NCI-H2029 (cell line): ENCODE results near the gene PRR35.

Experiments used
- DNase-seq: peaks from one replicate; lab custom pipeline; 2025; lab: John Stamatoyannopoulos, UW

The PRR35 gene

DNA sequence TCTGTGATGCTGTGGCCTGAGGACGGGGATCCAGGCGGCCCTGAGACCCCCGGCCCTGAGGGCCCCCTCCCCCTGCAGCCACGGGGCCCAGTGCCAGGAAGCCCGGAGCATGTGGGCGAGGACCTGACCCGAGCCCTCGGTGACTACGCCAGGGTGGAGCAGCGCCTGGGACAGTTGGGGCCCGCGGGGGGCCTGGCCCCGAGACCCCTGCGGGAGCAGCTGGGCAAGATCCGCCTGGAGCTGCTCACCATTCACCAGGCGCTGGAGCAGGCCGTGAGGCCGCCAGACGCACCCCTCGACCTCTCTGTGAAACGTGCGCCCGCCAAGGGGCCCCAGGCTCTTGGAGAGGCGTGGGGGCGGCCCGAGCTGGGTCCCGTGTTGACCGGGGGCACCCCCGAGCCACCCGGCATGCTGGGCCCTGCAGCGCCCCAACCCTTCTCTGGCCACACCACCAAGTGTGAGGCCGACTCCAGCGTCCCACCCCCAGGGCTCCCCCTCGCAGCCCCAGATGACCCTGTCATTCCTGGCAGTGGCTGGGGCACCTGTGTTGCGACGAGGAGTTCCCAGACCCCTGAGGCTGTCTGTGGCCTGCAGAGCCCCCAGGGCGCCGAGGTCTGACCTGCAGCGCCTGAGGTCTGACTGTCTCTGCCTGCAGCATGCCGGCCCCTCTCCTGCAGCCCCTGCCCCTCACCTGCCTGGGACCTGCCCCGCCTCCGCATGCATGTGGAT is 4.7 kb downstream of the PRR35 start:
- no peak for DNase-seq

DNA sequence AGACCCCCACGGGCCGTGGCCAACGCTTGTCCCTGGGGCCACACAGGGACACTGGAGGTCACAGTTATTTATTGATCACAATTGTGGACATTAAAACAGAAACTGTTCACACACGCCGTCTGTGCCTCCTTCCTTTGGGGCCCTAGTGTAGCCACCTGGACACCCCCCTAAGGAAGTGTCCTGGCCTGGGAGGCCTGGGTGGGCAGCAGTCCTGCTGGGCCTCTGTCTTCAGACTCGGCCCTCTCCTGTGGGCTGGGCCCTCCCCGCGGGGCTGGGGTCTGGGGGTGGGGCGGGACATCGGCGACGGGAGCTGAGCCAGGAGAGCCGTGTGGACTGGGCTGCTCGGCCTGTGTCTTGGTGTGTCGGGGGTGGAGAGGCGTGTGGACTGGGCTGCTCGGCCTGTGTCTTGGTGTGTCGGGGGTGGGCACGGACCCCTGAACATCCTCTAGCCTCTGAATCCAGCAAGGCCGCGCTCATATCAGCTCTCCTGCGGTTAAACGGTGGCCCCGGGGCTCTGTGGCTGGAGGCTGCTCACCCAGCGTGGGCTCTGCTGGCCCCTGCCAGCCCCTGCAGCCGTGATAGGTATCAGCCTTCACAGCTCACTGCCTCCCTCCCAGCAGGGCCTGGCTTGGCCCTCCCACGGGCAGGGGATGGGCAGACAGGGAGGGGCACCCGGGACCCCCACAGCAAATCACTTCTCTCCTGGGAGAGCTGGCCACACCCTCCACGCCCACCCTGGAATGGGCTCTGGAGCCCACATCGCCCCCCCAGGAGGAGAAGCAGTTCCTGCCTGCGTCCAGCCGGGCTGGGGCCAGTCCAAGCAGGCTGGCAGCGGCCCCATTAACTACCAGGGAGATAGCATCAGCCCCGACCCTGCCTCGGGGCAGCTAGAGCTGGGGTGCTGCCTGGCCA is 5.5 kb downstream of the PRR35 start:
- no peak for DNase-seq

DNA sequence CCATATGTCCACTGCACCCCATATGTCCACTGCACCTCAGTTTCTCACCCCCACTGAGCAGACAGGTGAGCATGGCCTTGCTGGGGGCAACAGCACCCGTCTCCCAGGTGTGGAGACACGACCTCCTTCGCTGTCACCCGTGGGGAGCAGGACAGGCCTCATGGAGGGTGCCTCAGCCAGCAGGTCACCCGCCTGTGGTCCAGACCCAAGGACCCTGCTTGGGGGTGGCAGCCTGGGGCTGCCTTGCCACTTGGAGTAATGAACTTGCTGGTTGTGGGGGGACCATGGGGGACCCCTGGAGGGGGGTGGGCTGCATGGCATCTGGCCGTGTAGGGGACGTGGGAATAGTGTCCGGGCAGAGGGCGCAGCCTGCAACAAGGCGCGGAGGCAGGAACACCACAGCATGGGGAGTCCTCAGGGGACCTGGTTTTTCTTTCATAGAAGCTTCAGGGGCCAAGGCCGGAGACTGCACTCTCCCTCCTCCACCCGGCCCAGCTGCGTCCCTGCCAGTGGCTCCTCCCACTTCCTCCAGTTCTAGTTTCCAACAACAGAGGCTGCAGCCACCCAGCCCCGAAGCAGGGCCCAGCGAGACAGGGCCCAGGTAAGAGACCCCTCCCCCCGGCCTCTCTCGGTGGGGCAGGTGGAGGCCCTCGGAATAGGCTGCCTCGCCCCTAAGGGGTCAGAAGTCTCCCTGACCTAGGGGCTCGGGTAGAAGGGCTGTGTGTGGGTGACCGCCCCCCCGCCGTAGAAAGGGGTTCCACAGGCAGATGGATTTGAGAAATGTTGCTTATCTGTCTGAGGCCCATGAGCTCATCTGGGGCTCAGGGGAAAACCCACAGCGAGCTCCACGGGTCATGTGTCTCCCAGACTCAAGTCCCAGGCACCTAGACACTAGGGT is 6.5 kb downstream of the PRR35 start, which contains the start of gene NHLRC4:
TSS of gene NHLRC4 (plus strand) at position 531 of the 898 bp plus-strand sequence. CDS start 1,043 bp downstream, outside the sequence.
- DNase-seq: no peak

DNA sequence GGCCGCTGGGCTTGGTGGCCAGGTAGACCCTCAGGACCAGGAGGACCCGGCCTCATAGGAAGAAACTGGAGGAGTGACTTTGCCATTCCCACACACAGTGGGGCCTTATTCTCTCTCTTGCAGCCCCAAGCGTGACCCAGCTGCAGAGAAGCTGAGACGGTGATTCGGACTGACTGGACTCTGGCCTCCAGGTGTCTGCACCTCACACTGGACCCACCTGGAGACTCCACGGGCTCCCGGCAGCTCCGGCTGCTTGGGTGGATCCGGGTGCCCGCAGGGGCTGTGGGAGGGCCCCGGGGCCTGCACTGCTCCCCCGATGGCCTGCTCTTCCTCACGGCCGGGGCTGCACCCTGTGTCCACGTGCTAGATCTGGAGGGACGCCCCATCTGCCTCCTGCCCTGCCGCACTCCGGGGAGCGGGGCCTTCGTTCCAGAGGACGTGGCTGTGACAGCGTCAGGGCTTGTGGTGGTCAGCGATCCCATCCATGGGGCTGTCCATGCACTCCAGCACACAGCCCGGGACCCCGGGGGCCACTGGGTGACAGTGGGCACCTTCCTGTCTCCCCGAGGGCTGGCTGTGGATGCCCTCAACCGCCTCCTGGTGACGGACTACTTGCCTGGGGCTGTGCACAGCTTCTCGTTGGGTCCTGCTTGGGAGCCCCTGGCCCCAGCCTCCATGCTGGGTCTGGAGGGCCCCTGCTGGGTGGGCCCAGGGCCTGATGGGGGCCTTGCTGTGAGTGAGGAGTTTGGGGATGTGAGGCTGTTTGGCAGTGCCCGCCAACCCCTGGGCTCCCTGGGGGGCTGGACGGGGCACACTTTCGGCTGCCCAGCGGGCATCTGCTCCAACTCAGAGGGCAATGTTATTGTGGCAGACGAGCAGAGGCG is 7.4 kb downstream of the PRR35 start:
- no peak for DNase-seq

DNA sequence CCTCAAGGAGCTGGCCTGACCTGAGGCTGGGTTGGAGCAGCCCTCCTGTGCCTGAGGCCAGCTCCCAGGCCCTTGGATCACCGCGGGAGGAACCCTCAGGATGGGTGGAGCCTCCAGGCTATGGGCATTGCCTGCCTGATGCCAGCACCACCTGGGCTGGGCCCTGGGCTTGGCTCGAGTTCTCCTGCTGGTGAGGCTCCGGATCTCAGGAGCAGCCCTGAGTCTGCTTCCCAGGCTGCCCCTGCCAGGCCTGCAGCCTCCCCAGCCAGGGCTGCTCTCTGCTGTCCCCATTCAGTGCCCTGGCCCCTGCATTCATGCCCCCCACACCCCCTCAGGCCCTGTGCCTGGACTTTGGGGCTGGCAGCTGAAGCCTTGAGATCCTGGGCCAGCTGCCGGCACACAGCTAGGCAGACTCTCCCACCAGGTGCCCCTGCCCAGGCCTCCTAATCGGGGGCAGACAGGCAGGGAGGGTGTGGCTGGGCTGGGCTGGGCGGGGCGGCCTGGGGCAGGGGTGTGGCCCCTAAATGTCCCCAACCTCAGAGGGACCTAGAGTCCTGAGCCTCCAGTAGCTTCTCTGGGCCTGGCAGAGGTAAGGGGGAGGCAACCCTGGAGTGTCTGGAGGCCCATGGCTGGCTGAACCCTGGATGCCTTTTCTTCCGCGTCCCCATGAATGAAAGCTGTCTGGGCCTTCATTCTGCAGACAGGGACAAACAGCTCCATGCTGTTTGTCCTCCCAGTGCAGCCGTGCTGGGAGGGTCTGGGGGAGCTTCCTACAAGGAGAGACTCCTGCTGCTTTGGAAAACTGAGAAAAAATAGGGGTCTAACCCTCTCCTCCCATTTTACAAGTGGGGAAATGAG is 8.4 kb downstream of the PRR35 start:
- DNase-seq: no peak

DNA sequence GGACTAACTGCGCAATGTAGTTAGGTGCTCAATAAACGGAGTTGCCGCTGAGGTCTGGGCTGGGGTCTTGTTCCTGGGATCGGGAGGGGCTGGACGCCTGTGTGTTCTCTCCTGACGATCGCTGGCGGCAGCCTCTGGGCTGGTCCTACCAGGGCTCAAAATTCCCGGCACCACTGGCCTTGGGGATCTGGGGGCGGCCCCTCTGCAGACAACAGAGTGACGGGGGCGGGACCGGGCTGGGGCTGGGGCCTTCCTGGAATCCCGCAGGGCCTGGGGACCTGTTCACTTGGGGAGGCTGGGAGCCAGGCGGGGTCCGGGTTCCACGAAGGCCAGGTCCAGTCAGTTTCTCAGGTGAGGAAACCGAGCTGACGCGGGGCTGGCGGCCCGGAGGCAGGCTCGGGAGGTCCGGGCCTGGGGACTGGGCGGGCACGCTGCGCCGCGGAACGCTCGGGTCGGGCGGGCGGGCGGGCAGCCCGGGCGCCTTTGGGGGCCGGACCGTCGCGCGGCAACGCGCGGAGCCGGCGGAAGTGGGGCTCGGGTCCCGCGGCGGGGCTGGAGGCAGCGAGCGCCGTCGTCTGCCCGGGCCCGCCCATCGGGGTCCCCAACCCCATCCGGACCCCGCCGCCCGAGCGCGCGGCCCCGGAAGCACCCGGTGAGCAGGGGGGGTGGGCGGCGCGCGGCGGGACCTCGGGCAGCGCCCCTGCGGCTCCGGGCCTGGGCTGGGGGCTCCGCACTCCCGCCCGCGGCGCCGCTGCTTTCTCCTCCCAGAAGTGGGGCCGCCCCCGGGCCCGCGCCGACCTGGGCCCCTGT is 9.5 kb downstream of the PRR35 start, which contains the start of gene PIGQ:
TSS of gene PIGQ (plus strand) at position 524 of the 810 bp plus-strand sequence. CDS start 4,107 bp downstream, outside the sequence.
- no peak for DNase-seq

DNA sequence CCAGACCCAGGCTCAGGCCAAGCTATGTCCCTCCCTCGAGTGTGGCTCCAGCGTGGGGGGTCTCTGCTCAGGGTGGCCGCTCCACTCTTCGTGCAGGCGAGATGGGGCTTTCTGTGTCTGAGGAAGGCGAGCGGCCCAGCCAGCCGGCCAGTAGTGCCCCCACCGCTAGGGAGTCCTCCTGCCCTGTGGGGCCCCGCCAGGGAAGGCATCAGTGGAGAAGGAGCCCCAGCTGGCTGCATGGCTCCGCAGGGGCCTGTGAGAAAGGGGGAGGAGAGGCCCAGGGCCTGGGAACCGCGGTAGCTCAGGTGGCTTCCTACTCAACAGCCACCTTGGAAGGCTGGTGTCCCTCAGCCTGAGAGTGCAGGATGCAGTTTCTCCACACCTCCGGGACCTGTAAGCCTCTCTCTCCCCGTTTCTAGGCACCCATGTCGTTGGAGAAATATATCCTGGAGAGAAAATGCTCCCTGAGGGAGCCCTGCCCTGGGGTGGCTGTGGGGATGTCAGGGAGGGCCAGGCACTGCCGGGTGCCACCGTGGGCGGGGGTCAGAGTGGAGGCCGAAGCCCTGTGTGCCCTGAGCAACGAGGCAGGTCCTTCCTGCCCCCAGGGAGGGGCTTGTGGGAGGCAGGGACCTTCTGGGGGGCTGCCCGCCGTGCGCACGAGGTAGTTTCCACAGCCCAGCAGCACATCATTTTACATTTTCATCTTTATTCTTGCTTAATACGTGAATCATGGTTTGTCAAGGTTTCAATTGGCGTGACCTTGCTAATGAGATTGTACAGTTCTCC is 12.9 kb downstream of the PRR35 start:
- no peak for DNase-seq

DNA sequence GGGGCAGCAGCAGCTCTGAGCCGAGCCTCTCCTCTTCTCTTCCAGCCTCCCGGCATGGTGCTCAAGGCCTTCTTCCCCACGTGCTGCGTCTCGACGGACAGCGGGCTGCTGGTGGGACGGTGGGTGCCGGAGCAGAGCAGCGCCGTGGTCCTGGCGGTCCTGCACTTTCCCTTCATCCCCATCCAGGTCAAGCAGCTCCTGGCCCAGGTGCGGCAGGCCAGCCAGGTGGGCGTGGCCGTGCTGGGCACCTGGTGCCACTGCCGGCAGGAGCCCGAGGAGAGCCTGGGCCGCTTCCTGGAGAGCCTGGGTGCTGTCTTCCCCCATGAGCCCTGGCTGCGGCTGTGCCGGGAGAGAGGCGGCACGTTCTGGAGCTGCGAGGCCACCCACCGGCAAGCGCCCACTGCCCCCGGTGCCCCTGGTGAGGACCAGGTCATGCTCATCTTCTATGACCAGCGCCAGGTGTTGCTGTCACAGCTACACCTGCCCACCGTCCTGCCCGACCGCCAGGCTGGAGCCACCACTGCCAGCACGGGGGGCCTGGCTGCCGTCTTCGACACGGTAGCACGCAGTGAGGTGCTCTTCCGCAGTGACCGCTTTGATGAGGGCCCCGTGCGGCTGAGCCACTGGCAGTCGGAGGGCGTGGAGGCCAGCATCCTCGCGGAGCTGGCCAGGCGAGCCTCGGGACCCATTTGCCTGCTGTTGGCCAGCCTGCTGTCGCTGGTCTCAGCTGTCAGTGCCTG is 14.0 kb downstream of the PRR35 start:
- DNase-seq: no peak

DNA sequence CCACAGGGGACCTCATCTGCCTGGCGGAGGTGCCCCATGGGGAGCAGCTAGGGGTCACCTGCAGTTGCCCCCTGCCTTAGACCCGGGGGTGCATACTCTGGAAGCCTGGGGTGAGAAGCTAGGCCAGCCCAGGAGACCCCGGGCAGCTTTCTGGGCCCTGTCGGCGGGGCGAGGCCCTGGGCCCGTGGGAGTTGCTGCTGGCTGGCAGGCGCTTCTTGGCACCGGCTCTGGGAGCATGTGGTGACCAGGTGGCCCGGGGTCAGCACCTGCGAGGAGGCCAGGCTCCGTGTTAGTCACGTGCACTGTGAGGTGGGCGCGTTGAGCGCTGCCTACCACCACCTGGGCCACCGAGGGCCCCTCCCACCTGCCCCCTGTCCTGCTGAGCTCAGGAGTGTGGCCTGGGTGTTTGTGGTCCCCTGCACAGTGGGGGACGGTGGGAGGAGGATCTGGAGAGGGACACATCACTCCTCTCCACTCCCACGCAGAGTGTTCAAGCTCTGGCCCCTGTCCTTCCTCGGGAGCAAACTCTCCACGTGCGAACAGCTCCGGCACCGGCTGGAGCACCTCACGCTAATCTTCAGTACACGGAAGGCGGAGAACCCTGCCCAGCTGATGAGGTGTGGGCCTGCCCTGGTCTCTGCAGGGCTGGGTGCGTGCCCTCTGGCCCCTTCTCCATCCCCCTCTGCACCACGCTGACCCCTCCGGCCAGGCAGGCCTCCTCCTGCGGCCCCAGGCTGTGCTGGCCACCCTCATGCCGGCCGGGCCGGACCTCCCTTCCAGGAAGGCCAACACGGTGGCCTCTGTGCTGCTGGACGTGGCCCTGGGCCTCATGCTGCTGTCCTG is 15.4 kb downstream of the PRR35 start:
- no peak for DNase-seq

DNA sequence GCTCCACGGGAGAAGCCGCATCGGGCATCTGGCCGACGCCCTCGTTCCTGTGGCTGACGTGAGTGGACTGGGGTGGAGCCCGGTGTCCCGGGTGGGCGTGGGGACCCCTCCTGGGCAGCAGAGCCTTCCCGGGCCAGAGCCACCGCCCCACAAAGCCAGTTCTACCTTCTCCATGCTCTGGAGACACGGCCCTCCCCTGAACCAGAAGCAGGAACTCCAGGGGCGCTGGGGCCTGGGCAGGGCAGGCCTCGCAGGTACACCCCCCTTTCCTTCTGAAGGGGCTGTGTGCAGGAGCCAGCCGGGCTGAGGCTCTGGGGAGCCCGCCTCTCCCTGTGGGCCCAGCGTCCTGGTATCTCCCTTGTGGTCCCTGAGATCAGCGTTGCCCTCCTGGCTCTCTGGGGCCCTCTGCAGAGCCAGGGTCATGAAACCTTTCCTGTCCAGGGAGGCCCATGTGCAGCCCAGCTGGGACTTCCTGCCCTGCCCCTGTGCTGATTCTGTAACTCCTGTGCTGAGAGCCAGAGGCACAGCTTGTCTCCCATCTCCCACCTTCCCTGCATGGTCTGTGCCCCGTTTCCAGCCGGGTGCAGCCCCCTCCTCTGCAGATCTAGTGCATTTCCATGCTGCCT is 16.1 kb downstream of the PRR35 start:
- no peak for DNase-seq

DNA sequence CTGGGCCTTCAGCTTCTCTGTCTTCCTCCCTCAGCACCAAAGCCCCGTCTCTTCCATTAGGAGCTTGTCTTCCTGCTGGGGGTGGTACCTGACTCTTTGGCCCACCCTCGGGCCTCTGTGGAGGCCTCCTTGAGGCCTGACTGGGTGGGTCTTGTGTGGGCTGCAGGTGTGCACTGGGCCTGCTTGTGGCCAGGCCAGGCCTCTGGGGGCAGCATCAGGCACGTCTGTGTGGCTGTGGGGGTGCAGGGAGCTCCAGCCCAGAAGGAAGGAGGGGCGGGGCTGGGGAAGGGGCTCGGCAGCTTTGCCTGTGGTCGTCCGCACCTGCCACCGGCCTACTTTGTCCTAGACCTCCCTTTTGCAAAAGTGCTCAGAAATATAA is 16.6 kb downstream of the PRR35 start:
- DNase-seq: no peak

DNA sequence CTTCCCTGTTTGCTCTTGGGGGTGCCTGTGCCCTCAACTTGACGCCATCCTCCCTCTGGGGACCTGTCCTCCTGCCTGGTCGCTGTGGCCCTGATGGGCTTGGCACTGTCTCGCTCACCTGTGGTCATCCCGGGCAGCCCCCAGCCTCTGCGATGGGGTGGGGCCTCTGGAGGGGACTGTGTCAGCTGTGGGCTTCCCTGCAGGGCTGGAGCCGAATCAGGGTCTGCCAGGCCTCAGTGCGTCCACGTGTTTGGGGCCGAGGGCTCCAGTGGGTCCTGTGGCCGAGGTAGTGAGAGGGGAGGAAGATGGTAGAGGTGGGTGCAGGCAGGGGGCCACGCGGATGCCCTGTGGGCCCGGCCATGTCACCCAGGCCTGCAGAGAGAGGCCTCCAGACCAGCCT is 17.6 kb downstream of the PRR35 start:
- DNase-seq: no peak

DNA sequence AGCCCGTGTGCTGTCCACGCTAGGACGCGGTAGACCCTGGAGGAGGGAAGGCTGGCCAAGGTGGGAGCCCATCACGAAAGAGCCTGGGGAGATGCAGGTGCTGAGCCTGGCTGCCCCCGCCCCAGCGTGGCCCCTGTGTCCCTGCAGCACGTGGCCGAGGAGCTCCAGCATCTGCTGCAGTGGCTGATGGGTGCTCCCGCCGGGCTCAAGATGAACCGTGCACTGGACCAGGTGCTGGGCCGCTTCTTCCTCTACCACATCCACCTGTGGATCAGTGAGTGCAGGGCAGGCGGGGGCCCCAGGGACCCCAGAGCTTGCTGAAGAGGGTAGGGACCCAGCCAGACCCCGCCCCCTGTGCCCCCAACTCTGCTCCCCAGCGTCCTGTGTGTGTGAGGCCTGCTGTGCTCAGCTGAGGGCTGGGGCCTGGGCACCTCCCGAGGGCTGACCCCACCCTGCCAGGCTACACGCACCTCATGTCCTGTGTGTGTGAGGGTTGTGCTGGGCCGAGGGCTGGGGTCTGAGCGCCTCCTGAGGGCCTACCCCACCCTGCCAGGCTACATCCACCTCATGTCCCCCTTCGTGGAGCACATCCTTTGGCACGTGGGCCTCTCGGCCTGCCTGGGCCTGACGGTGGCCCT is 18.2 kb downstream of the PRR35 start:
- no peak for DNase-seq

DNA sequence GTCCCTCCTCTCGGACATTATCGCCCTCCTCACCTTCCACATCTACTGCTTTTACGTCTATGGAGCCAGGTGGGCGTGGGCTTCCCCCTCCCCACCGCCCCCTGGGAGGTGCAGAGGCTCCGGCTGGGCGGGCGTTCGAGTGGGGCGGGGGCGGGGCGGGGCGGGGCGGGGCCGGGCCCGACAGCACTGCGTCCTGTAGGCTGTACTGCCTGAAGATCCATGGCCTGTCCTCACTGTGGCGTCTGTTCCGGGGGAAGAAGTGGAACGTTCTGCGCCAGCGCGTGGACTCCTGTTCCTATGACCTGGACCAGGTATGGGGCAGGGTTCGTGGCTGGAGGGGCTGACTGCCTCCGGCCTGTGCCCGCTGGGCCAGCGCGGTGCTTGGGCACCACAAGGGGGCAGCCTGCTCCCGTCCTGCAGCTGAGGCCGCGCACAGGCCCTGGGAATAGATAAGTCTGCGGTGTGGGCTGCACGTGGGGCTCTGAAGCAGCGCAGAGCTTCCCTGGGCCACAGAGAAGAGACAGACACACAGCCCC is 18.7 kb downstream of the PRR35 start:
- DNase-seq: no peak

DNA sequence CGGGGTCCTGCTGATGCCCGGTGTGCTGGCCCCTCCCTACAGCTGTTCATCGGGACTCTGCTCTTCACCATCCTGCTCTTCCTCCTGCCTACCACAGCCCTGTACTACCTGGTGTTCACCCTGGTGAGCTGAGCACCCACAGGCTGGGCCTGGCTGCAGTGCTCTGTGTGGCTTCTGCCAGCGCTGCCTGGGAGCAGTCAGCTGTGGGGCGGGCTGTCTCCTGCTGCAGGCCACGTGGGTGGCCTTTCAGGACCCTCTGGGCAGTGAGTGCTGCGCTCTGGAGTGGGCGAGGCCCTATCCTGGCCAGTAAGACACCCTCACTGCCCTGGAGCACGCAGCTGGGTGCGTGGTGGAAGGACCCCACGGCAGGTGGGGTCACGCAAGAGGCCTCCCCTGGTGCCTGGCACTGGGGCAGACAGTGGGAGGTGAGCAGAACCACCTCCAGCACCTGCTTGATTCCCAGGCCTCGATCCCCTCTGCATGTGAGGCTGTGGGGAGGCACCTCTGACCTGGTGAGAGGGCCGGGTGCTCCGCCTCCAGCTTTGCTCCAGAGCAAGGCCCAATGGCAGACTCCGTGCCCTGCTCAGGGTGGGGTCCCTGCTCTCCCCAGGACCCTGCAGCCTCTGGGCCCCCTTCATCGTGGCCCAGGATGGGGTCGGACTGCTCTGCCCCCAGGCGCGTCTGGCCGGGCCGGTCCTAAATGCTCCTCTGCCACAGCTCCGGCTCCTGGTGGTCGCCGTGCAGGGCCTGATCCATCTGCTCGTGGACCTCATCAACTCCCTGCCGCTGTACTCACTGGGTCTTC is 20.1 kb downstream of the PRR35 start:
- DNase-seq: no peak
